IPS-20b (cell line): ENCODE data around the gene C20orf144.
"Not testable (repeated sequence)": the region's sequence is repeated elsewhere in the genome, so short reads cannot be mapped to it uniquely, and the experiment has no call there.

Source experiments
- H3K27ac ChIP-seq: one replicate; pipeline ENCODE4 v1.5.1; 2013; ENCODE audit warnings: low read length
- H3K27me3 ChIP-seq: 2 replicates; pipeline ENCODE4 v1.6.1; 2013; ENCODE audit warnings: mild to moderate bottlenecking, low read length, inconsistent platforms; ENCODE audit not compliant: insufficient read depth
- H3K36me3 ChIP-seq: 2 replicates; pipeline ENCODE4 v1.6.1; 2013; ENCODE audit warnings: low read depth, mild to moderate bottlenecking, inconsistent platforms, low read length, moderate library complexity; ENCODE audit not compliant: insufficient read depth
- H3K4me1 ChIP-seq: 2 replicates; pipeline ENCODE4 v1.6.1; 2013; ENCODE audit warnings: mild to moderate bottlenecking, control low read depth, inconsistent platforms, low read length, moderate library complexity; ENCODE audit not compliant: insufficient read depth
- H3K4me3 ChIP-seq: 2 replicates; pipeline ENCODE4 v1.5.1; 2013; ENCODE audit warnings: mild to moderate bottlenecking, low read length, inconsistent platforms
- H3K9ac ChIP-seq: 2 replicates; pipeline ENCODE4 v1.6.1; 2013; ENCODE audit warnings: low read depth, mild to moderate bottlenecking, inconsistent platforms, low read length, moderate library complexity
- H3K9me3 ChIP-seq: 2 replicates; pipeline ENCODE4 v1.6.1; 2013; ENCODE audit warnings: mild to moderate bottlenecking, low read depth, low read length, inconsistent platforms; ENCODE audit not compliant: insufficient read depth

C20orf144 gene

DNA sequence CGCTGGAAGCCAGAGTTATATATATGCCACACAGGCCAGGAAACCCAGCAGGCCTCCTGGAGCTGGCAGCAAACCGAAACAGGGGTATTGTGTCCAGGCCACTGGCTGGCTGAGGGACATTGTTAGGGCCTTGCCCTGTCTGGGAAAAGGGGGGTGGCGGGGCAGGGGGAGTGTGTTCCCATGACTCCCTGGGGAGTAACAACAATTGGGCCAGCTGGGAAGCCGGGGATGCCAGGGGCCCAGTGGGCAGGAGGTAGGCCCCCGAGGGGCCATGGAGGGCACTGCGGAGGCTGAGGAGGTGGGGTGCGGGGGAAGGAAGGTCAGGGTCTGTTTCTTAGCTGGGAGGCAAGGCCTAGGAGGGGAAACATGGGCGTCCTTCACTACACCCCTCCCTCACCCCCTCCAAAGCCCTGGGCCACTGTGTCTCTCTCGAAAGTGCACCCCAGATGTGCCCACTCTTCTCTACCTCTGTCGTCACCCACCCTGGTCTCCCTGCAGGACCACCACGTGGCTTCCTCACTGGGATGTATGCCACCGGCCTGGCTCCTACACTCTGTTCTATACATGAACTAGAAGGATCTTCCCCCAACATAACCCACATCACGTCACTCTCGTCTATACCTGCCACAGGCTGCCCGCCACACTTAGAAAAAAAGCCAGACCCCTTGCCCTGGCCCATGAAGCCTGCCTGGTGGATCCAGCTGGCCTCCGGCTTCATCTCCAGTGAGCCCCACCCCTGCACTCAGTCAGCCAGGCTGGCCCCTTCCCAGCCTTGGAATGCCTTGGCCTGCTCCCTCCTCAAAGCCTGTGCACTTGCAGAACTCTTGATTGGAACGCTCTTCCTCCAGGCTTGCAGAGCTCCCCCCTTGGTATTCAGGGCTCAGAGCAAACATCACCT, 31.9 kb downstream of the C20orf144 start:
- Histone ChIP-seq H3K9me3 (no peaks in the 10 kb centered on the region), H3K4me1 (peaks cover 8% of the 10 kb centered on the region; the same call in 1 of the 2 replicates), H3K4me3 (no peak overlapping the region), H3K27ac (no peak overlapping the region), H3K27me3 (peaks cover 11% of the 10 kb centered on the region; the same call in 1 of the 2 replicates), H3K36me3 (no peaks in the 10 kb centered on the region), H3K9ac (no peak overlapping the region)

DNA sequence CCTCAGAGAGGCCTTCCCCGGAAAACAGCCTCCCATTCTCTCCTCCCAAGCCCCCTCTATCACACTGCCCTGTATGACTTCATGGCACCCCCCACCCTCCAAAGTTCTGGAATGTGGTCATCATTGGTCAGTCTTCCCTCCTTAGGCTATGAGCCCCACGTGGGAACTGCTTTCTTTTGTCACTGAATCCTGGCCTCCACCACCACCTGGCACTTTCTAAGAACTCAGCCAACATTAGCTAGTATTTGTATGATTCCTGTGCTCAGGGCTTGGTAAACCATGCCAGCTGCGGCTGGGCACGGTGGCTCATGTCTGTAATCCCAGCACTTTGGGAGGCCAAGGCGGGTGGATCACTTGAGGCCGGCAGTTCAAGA, 32.5 kb downstream of the C20orf144 start:
- Histone ChIP-seq H3K9me3 (no peaks in the 10 kb centered on the region), H3K9ac (no peak overlapping the region), H3K27ac (no peak overlapping the region), H3K4me1 (peaks cover 8% of the 10 kb centered on the region; the same call in 1 of the 2 replicates), H3K27me3 (peaks cover 5% of the 10 kb centered on the region; the same call in 1 of the 2 replicates), H3K4me3 (no peak overlapping the region), H3K36me3 (no peaks in the 10 kb centered on the region)

DNA sequence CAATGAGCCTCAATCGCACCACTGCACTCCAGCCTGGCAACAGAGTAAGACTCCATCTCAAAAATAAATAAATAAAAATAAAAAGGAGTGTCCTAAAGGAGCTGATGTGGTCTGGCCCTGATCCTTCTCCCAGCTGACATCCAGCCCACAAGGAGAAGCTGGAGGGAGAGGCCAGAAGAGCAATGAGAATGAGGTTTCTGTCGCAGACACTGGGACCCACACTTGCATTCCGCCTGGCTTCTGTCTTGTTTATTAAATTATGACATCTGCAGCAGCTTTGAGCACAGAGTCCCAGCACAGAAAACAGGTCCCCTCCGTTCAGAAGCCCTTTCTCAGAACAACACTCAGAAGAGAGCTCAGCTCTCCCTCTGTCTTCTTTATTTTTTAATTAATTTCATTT, 34.3 kb downstream of the C20orf144 start:
- no peak overlapping the region for H3K9ac ChIP-seq
- no peak overlapping the region for H3K27ac ChIP-seq
- H3K27me3 ChIP-seq: no peaks in the 10 kb centered on the region
- H3K9me3 ChIP-seq: no peaks in the 10 kb centered on the region
- no peaks in the 10 kb centered on the region for H3K36me3 ChIP-seq
- peaks cover 8% of the 10 kb centered on the region; the same call in 1 of the 2 replicates for H3K4me1 ChIP-seq
- no peak overlapping the region for H3K4me3 ChIP-seq

DNA sequence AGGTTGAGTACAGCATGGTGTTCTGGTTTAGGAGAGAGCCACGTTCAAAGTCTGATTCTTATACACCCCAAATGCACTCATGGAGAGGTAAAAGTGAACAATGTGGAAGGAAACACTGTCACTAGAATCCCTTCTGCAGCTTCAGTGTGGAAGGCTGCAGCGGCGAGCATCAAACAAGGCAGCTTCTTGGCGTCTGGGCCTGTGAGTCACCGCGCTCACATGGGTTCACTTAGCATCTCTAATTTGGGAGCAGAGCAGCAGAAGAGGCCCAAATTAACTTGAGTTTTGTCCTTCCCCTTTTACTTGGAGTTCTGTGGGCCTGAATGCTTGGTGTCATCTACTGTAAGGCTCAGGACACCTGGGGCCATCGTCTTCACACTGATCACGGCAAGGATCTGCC, 35.0 kb downstream of the C20orf144 start:
- Histone ChIP-seq H3K9me3 (peaks cover 5% of the 10 kb centered on the region), H3K4me1 (peaks cover 8% of the 10 kb centered on the region; the same call in 1 of the 2 replicates), H3K9ac (no peak overlapping the region), H3K4me3 (no peak overlapping the region), H3K27ac (no peak overlapping the region), H3K36me3 (no peaks in the 10 kb centered on the region), H3K27me3 (no peaks in the 10 kb centered on the region)

DNA sequence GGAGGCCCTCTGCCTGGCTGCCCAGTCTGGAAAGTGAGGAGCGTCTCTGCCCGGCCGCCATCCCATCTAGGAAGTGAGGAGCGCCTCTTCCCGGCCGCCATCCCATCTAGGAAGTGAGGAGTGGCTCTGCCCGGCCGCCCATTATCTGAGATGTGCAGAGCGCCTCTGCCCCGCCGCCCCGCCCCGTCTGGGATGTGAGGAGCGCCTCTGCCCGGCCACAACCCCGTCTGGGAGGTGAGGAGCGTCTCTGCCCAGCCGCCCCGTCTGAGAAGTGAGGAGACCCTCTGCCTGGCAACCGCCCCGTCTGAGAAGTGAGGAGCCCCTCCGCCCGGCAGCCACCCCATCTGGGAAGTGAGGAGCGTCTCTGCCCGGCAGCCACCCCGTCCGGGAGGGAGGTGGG, 36.8 kb downstream of the C20orf144 start:
- peaks cover 12% of the 10 kb centered on the region for H3K9me3 ChIP-seq

DNA sequence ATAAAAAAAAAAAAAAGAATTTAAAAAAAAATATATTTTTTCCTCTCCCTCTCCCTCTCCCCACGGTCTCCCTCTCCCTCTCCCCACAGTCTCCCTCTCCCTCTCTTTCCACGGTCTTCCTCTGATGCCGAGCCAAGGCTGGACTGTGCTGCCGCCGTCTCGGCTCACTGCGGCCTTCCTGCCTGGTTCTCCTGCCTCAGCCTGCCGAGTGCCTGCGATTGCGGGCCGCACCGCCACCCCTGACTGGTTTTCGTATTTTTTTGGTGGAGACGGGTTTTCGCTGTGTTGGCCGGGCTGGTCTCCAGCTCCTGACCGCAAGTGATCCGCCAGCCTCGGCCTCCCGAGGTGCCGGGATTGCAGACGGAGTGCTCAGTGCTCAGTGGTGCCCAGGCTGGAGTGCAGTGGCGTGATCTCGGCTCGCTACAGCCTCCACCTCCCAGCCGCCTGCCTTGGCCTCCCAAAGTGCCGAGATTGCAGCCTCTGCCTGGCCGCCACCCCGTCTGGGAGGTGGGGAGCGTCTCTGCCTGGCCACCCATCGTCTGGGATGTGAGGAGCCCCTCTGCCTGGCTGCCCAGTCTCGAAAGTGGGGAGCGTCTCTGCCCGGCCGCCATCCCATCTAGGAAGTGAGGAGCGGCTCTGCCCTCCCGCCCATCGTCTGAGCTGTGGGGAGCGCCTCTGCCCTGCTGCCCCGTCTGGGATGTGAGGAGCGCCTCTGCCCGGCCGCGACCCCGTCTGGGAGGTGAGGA, 38.7 kb downstream of the C20orf144 start:
- not testable (repeated sequence) for H3K36me3 ChIP-seq, H3K9ac ChIP-seq, H3K27ac ChIP-seq, H3K27me3 ChIP-seq, H3K4me1 ChIP-seq, H3K4me3 ChIP-seq
- H3K9me3 ChIP-seq: peaks cover 12% of the 10 kb centered on the region

More for the DNA sequence above, 36.8 kb downstream of the C20orf144 start:
- H3K4me1 ChIP-seq, H3K27ac ChIP-seq, H3K4me3 ChIP-seq, H3K27me3 ChIP-seq, H3K36me3 ChIP-seq, H3K9ac ChIP-seq: not testable (repeated sequence)

DNA sequence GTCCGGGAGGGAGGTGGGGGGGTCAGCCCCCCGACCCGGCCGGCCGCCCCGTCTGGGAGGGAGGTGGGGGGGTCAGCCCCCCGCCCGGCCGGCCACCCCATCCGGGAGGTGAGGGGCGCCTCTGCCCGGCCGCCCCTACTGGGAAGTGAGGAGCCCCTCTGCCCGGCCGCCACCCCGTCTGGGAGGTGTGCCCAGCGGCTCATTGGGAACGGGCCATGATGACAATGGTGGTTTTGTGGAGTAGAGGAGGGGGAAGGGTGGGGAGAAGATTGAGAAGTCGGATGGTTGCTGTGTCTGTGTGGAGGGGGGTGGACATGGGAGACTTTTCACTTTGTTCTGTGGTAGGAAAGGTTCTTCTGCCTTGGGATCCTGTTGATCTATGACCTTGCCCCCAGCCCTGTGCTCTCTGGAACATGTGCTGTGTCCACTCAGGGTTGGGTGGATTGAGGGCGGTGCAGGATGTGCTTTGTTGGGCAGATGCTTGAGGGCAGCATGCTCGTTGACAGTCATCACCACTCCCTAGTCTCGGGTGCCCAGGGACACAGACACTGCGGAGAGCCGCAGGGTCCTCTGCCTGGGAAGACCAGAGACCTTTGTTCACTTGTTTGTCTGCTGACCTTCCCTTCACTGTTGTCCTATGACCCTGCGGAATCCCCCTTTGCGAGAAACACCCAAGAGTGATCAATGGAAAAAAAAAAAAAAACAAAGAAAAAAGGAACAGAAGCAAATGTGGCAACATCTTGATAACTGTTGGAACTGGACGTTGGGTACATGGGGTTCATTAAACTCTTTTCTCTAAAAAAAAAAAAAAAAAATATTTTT, 39.7 kb downstream of the C20orf144 start:
- no peak overlapping the region for H3K9ac ChIP-seq
- no peaks in the 10 kb centered on the region for H3K4me1 ChIP-seq
- no peaks in the 10 kb centered on the region for H3K27me3 ChIP-seq
- no peak overlapping the region for H3K27ac ChIP-seq
- H3K4me3 ChIP-seq: no peak overlapping the region
- H3K9me3 ChIP-seq: peaks cover 12% of the 10 kb centered on the region
- no peaks in the 10 kb centered on the region for H3K36me3 ChIP-seq

DNA sequence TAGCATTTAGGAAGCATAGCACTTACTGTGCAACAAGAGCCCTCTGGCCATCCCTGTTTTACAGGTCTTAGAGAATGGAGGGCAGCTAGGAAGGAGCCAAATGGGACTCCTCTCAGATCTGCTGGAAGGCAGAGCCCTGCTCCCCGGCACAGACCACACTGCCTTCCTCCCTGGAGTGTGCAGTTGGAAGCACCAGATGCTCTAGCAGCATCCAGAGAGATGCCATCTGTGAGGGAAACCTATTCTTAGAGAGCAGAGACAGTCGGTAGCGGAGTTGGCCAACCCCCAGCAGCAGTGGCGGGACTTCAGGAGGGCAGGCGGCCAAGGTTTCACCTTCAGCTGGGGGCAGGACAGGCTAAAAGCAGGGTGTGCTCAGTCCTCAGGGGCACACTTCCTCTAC, 40.7 kb downstream of the C20orf144 start:
- Histone ChIP-seq H3K36me3 (no peaks in the 10 kb centered on the region), H3K4me3 (no peak overlapping the region), H3K27ac (no peak overlapping the region), H3K27me3 (no peaks in the 10 kb centered on the region), H3K9ac (no peak overlapping the region), H3K9me3 (peaks cover 12% of the 10 kb centered on the region), H3K4me1 (no peaks in the 10 kb centered on the region)

DNA sequence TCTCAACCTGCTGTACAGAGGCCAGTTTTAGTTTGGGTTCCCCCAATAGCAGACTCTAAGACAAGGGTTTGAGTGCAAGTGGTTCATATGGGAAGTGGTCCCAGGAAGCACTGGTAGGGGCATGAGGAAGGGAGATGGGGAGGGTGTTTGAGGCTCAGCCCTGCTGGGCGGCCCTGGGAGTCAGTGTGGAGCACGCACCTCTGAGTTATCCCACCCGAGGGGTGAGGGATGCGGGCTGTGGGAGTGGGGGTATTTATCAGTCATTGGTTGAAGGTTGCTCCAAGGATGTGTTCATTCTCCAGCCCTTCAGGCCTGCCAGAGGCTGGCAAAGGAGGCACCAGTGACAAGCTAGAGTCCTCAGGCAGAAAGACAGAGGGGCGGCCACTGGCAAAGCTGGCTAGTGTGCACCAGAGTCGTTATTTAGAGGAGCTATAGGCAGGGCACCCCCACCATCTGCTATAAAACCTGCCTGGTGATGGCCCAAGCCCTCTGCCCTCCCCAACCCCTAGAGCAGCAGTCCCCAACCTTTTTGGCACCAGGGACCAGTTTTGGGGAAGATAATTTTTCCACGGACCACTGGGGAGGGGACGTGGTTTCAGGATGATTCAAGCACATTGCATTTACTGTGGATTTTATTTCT, 41.5 kb downstream of the C20orf144 start:
- Histone ChIP-seq H3K36me3 (no peaks in the 10 kb centered on the region), H3K9me3 (peaks cover 12% of the 10 kb centered on the region), H3K9ac (no peak overlapping the region)

DNA sequence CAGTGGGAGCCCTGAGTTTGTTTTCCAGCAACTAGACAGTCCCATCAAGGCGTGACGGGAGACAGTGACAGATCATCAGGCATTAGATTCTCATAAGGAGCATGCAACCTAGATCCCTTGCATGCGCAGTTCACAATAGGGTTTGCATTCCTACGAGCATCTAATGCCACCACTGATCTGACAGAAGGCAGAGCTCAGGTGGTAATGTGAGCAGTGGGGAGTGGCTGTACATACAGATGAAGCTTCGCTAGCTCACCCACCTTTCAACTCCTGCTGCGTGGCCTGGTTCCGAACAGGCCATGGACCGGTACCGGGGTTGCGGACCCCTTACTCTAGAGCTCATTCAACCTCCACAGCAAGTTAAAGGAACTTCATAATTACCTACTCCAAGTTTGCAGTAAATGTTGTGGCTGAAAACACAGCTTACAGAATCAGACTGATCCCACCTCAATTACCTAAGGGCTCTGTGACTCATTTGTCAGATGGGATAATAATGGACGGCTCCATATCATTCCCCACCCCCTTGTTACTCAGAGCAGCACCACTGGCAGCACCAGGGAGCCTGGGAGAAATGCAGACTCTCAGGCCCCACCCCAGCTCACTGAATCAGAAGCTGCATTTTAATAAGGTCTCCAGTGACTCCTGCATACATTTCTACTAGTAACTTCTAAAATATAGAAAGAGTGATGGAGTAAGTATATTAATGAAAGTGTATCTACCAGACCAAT, 42.2 kb downstream of the C20orf144 start:
- H3K4me3 ChIP-seq: no peak overlapping the region
- no peak overlapping the region for H3K9ac ChIP-seq
- no peaks in the 10 kb centered on the region for H3K27me3 ChIP-seq
- no peaks in the 10 kb centered on the region for H3K36me3 ChIP-seq
- H3K27ac ChIP-seq: no peak overlapping the region
- peaks cover 12% of the 10 kb centered on the region for H3K9me3 ChIP-seq
- H3K4me1 ChIP-seq: no peaks in the 10 kb centered on the region

More for the DNA sequence above, 41.5 kb downstream of the C20orf144 start:
- H3K27ac ChIP-seq: no peak overlapping the region
- H3K4me3 ChIP-seq: no peak overlapping the region
- H3K27me3 ChIP-seq: no peaks in the 10 kb centered on the region
- H3K4me1 ChIP-seq: no peaks in the 10 kb centered on the region
